Hindlimb muscle (tissue), 1 donor: ENCODE measurements around the gene DBET. TPM values are rescaled to one million over a fixed set of nuclear protein-coding genes. Genes with fewer than 3 reads are reported as not detected.
"Not testable (repeated sequence)": the region's sequence is repeated elsewhere in the genome, so short reads cannot be mapped to it uniquely, and the experiment has no call there.

ENCODE experiments used
- DNase-seq: peaks from one replicate; pipeline ENCODE4 v3.0.0-alpha.2; 2013
- polyA plus RNA-seq: library from polyadenylated mRNA; unstranded; fragments of 120-200 nt; gene quantifications from one replicate; pipeline ENCODE4 v1.2.1, GENCODE V29; 2013; ENCODE audit not compliant: insufficient read length

DBET gene
- polyA plus RNA-seq, 1 donor = not detected

- not testable (repeated sequence) for DNase-seq
Observed at GRCh38 chr4:190049378-190050239, 14.7 kb upstream of the DBET start.

- DNase-seq = not testable (repeated sequence)
Observed at GRCh38 chr4:190058997-190059396, 5.3 kb upstream of the DBET start.

GRCh38 chr4:190064805-190065204 is 503 bp downstream of the DBET start:
- DNase-seq = not testable (repeated sequence)

- not testable (repeated sequence) for DNase-seq
Observed at GRCh38 chr4:190068351-190068750, 4.0 kb downstream of the DBET start.

- DNase-seq = not testable (repeated sequence)
Observed at GRCh38 chr4:190093052-190093451, 28.8 kb downstream of the DBET start.

- not testable (repeated sequence) for DNase-seq
Observed at GRCh38 chr4:190094031-190094430, 29.7 kb downstream of the DBET start.

- DNase-seq = not testable (repeated sequence)
Observed at GRCh38 chr4:190095335-190095734, 31.0 kb downstream of the DBET start.

GRCh38 chr4:190099605-190100004 is 35.3 kb downstream of the DBET start:
- DNase-seq = not testable (repeated sequence)

GRCh38 chr4:190101525-190101924 is 37.2 kb downstream of the DBET start:
- DNase-seq = not testable (repeated sequence)

- DNase-seq = not testable (repeated sequence)
Observed at GRCh38 chr4:190106191-190106590, 41.9 kb downstream of the DBET start.

- not testable (repeated sequence) for DNase-seq
Observed at GRCh38 chr4:190106611-190107480, 42.5 kb downstream of the DBET start.

- DNase-seq = not testable (repeated sequence)
Observed at GRCh38 chr4:190107766-190108485, 43.6 kb downstream of the DBET start.

GRCh38 chr4:190108756-190109155 is 44.5 kb downstream of the DBET start:
- not testable (repeated sequence) for DNase-seq

- not testable (repeated sequence) for DNase-seq
Observed at GRCh38 chr4:190109390-190110011, 45.2 kb downstream of the DBET start.

- DNase-seq = not testable (repeated sequence)
Observed at GRCh38 chr4:190110033-190110432, 45.7 kb downstream of the DBET start.

GRCh38 chr4:190110570-190111295 is 46.4 kb downstream of the DBET start:
- DNase-seq = not testable (repeated sequence)

GRCh38 chr4:190112879-190113278 is 48.6 kb downstream of the DBET start:
- DNase-seq = not testable (repeated sequence)

GRCh38 chr4:190114991-190115390 is 50.7 kb downstream of the DBET start:
- not testable (repeated sequence) for DNase-seq
